Kidney (tissue), 14 donors: Measurements from ENCODE around the gene TMEM178B. TPM values are rescaled to one million over a fixed set of nuclear protein-coding genes. Genes with fewer than 3 reads are reported as not detected.

ENCODE experiments used
- DNase-seq, 5 donors: peaks; one replicate each; pipeline ENCODE4 v3.0.0-alpha.2; 2013 to 2020
- FAIRE-seq: peaks from 2 replicates; lab custom pipeline; 2012; peaks lifted over from hg19 to GRCh38; lab: Jason Lieb, UNC
- H3K27ac ChIP-seq, 2 donors: one replicate each; pipeline ENCODE4 v1.7.0; 2013; ENCODE audit warnings: low read depth in 2 of 2, low read length in 2 of 2, inconsistent platforms in 1 of 2
- H3K27me3 ChIP-seq: one replicate; pipeline ENCODE4 v1.7.1; 2013; ENCODE audit warnings: low read length, inconsistent platforms; ENCODE audit not compliant: control insufficient read depth, insufficient read depth
- H3K36me3 ChIP-seq, 3 donors: one replicate each; pipeline versions ENCODE4 v1.7.0 to v1.7.1; 2013; ENCODE audit warnings: low read length in 3 of 3, control low read depth in 1 of 3, inconsistent platforms in 1 of 3; ENCODE audit not compliant: insufficient read depth in 3 of 3, control insufficient read depth in 2 of 3
- H3K4me1 ChIP-seq, 3 donors: one replicate each; pipeline versions ENCODE4 v1.7.0 to v1.7.1; 2013; ENCODE audit warnings: low read length in 3 of 3, inconsistent platforms in 1 of 3, low read depth in 1 of 3; ENCODE audit not compliant: control insufficient read depth in 2 of 3, insufficient read depth in 2 of 3
- H3K4me3 ChIP-seq, 3 donors: one replicate each; pipeline versions ENCODE4 v1.7.0 to v1.8.1; 2013; ENCODE audit warnings: low read length in 3 of 3, control low read depth in 1 of 3, inconsistent platforms in 1 of 3
- H3K9ac ChIP-seq, 3 donors: one replicate each; pipeline versions ENCODE4 v1.7.0 to v1.7.1; 2013; ENCODE audit warnings: low read length in 3 of 3, control low read depth in 1 of 3, inconsistent platforms in 1 of 3
- H3K9me3 ChIP-seq, 3 donors: one replicate each; pipeline versions ENCODE4 v1.7.0 to v1.7.1; 2013; ENCODE audit warnings: low read length in 3 of 3, control low read depth in 1 of 3, inconsistent platforms in 1 of 3; ENCODE audit not compliant: control insufficient read depth in 2 of 3, insufficient read depth in 1 of 3
- CTCF ChIP-seq: IDR thresholded peaks from 3 replicates; pipeline ENCODE4 v1.5.1; 2012; ENCODE audit warnings: mild to moderate bottlenecking, moderate library complexity, borderline replicate concordance; ENCODE audit not compliant: insufficient read depth; ENCODE audit errors: extremely low read depth
- intact Hi-C: fragments of 100-400 bp; cut with DNase I; formaldehyde crosslinking; loops from one replicate; pipeline ENCODE4 v1.11.1; 2022
- polyA plus RNA-seq: library from polyadenylated mRNA; stranded (reverse); fragments of 350-450 nt; fragmentation: Illumina TruSeq; extraction: RNeasy Lipid Tissue Mini Kit (QIAGEN cat#74804); gene quantifications from one replicate; pipeline ENCODE4 v1.2.3, GENCODE V29; 2014; ENCODE audit warnings: low read depth, low replicate concordance; ENCODE audit not compliant: insufficient read depth
- total RNA-seq: library from RNA; stranded (reverse); fragmentation: NEBNext Ultra II Directional; extraction: Animal tissue kit (Norgen Biotek cat#: 25700); gene quantifications from one replicate; pipeline ENCODE4 v1.2.1, GENCODE V29; 2021
- donor health status: control.
- donor health status: control.
- donor health status: control.
- donor health status: control.
- donor health status: control.
- donor health status: DM: yes; HTN: yes; CAD: no.
- donor health status: Normal renal cell carcinoma (clear cell type).

TMEM178B gene
- total and polyA plus RNA-seq, 2 donors from 2014 or later, result 0.58 to 20.0 TPM

GRCh38 chr7:141342621-141343408 lies 269.0 kb downstream of the TMEM178B start:
- intact Hi-C loops, result no loop called here
- Histone ChIP-seq H3K9ac (no peak overlapping the region), H3K9me3 (no peaks in the 10 kb centered on the region), H3K36me3 (no peaks in the 10 kb centered on the region), H3K4me3 (no peak overlapping the region), H3K27ac (no peak overlapping the region), H3K4me1 (no peaks in the 10 kb centered on the region), H3K27me3 (no peaks in the 10 kb centered on the region)
- FAIRE-seq (no peak), DNase-seq (peak in 3 of 5 donors; percentile 26 to 69 (median 64))
- no peak for TF ChIP-seq CTCF

- H3K4me3 ChIP-seq, result no peak overlapping the region
These were observed 270.5 kb downstream of the TMEM178B start for GRCh38 chr7:141344153-141344935.

GRCh38 chr7:141348728-141349127 lies 274.9 kb downstream of the TMEM178B start:
- intact Hi-C loops, result no loop called here
- H3K4me1 ChIP-seq, result no peaks in the 10 kb centered on the region
- H3K27ac ChIP-seq, result no peak overlapping the region
- no peak overlapping the region for H3K4me3 ChIP-seq
- H3K9me3 ChIP-seq, result no peaks in the 10 kb centered on the region
- H3K36me3 ChIP-seq, result no peaks in the 10 kb centered on the region
- FAIRE-seq, result no peak
- H3K9ac ChIP-seq, result no peak overlapping the region
- H3K27me3 ChIP-seq, result no peaks in the 10 kb centered on the region
- no peak for TF ChIP-seq CTCF
- DNase-seq, result no peak

More at GRCh38 chr7:141344153-141344935, 270.5 kb downstream of the TMEM178B start:
- Histone ChIP-seq H3K4me1 (no peaks in the 10 kb centered on the region), H3K27me3 (no peaks in the 10 kb centered on the region), H3K36me3 (no peaks in the 10 kb centered on the region), H3K9ac (no peak overlapping the region), H3K27ac (no peak overlapping the region), H3K9me3 (no peaks in the 10 kb centered on the region)
- DNase-seq (no peak), FAIRE-seq (no peak)
- intact Hi-C loops, result no loop called here
- no peak for TF ChIP-seq CTCF
